ENCODE measurements around the gene UQCRFS1.

- TF ChIP-seq CTCF (IDR thresholded peaks at IDR 0.05) (no peak), ZFX (IDR thresholded peaks at IDR 0.05; ENCODE audit: borderline replicate concordance) (no peak)
Observed at GRCh38 chr19:29255006-29255405, 42.1 kb upstream of the UQCRFS1 start.

Data from 22Rv1 (cell line).